Kidney epithelial cell (primary cell): ENCODE measurements around the gene CDRT4. TPM values are rescaled to one million over a fixed set of nuclear protein-coding genes. Genes with fewer than 3 reads are reported as not detected.

ENCODE experiments used
- DNase-seq: peaks from one replicate; pipeline ENCODE4 v3.0.0-alpha.2; 2010; ENCODE audit warnings: low read depth
- H3K27me3 ChIP-seq: 2 replicates; pipeline ENCODE4 v1.6.0; 2011; ENCODE audit warnings: low read length; ENCODE audit not compliant: control insufficient read depth, insufficient read depth
- H3K36me3 ChIP-seq: 2 replicates; pipeline ENCODE4 v1.5.1; 2011; ENCODE audit warnings: low read length; ENCODE audit not compliant: control insufficient read depth, insufficient read depth
- H3K4me3 ChIP-seq: 2 replicates; pipeline ENCODE4 v1.5.1; 2011; ENCODE audit warnings: low read depth, mild to moderate bottlenecking, control low read depth, low read length
- total RNA-seq: library from RNA; depleted of rRNA; stranded (reverse); fragments of >200 nt; gene quantifications from 2 replicates; pipeline ENCODE4 v1.2.3, GENCODE V29; 2015
- TF ChIP-seq, protein P1 (sequence below): IDR thresholded peaks from 2 replicates; pipeline ENCODE4 v1.5.1; 2011; ENCODE audit warnings: mild to moderate bottlenecking, moderate library complexity, low read length, control low read depth, inconsistent platforms; ENCODE audit not compliant: insufficient read depth, poor library complexity, severe bottlenecking

CDRT4 gene
- total RNA-seq, 1 donor from 2014 or later = 3.6 TPM

DNA sequence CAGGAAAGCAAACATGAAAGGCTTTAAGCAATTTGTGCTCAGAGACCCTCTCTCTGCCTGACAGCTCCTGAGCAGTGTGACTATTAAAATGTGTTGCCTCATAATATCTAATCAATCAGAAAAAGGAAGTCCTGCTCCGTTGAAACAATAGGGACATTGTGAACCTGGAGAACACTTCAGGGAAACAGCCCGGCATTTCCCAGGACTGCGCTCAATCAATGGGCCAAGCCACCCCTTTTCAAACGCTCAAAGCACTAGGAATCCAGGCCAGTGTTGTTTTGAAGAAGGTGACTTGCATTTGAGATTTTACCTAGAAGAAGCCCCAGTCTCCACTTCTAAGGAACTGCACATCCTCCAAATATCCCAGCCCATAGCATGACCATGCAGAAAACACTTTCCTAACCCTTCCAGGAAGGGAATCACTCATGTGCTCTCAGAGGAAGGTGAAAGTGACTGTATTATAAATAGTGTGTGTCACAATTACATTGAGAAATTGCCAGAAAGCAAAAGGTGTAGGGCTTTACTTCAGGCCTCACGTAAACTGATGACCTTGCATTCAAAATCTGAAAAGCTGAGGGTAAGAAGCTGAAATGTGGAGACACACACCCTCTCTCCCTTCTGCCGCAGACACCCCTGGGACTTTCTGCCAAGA, 19.4 kb downstream of the CDRT4 start:
- no peak overlapping the region for H3K4me3 ChIP-seq
- no peak for DNase-seq
- H3K27me3 ChIP-seq = no peaks in the 10 kb centered on the region
- H3K36me3 ChIP-seq = no peaks in the 10 kb centered on the region
- TF ChIP-seq, protein P1, sequence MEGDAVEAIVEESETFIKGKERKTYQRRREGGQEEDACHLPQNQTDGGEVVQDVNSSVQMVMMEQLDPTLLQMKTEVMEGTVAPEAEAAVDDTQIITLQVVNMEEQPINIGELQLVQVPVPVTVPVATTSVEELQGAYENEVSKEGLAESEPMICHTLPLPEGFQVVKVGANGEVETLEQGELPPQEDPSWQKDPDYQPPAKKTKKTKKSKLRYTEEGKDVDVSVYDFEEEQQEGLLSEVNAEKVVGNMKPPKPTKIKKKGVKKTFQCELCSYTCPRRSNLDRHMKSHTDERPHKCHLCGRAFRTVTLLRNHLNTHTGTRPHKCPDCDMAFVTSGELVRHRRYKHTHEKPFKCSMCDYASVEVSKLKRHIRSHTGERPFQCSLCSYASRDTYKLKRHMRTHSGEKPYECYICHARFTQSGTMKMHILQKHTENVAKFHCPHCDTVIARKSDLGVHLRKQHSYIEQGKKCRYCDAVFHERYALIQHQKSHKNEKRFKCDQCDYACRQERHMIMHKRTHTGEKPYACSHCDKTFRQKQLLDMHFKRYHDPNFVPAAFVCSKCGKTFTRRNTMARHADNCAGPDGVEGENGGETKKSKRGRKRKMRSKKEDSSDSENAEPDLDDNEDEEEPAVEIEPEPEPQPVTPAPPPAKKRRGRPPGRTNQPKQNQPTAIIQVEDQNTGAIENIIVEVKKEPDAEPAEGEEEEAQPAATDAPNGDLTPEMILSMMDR = no peak

DNA sequence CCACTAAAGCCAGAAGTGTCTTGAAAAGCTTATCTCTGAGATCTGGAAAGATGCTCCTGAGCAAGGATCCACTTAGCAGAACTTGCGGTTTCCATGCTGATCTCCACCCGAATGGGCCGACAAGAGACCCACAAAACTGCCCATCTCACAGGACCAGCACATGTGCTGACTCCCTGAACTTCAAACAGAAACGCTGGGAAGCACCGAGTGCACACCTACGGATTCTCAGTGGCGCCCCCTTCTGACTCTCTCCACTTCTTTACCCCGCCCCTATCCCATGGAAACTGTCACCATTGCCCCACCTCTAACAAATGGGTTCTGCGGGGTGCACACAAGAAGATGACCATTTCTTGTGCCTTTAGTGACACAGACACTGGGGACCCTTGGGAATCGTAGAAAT, 21.4 kb downstream of the CDRT4 start:
- Histone ChIP-seq H3K36me3 (no peaks in the 10 kb centered on the region), H3K27me3 (no peaks in the 10 kb centered on the region), H3K4me3 (no peak overlapping the region)
- no peak for DNase-seq
- TF ChIP-seq, protein P1 = peak; percentile 24

DNA sequence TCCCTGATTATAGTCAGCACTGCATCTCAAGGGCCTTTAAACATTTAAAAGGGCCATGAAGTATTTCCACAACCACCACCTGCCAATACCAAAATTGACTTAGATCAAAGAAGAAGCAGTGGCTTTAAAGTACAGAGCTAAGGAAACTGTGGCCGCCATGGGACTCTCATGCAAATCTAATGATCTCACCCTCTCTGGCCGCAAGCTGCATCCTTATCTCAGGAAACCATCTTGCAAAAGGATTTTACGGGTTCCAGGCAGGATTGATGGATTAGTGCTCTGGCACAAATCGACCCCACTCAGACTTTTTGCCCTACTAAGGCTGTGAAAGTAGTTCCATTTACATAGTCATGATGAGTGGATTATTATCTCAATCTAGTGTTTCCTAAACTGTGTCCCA, 22.6 kb downstream of the CDRT4 start:
- no peaks in the 10 kb centered on the region for H3K27me3 ChIP-seq
- no peaks in the 10 kb centered on the region for H3K36me3 ChIP-seq
- DNase-seq = no peak
- no peak overlapping the region for H3K4me3 ChIP-seq
- TF ChIP-seq, protein P1 = no peak

DNA sequence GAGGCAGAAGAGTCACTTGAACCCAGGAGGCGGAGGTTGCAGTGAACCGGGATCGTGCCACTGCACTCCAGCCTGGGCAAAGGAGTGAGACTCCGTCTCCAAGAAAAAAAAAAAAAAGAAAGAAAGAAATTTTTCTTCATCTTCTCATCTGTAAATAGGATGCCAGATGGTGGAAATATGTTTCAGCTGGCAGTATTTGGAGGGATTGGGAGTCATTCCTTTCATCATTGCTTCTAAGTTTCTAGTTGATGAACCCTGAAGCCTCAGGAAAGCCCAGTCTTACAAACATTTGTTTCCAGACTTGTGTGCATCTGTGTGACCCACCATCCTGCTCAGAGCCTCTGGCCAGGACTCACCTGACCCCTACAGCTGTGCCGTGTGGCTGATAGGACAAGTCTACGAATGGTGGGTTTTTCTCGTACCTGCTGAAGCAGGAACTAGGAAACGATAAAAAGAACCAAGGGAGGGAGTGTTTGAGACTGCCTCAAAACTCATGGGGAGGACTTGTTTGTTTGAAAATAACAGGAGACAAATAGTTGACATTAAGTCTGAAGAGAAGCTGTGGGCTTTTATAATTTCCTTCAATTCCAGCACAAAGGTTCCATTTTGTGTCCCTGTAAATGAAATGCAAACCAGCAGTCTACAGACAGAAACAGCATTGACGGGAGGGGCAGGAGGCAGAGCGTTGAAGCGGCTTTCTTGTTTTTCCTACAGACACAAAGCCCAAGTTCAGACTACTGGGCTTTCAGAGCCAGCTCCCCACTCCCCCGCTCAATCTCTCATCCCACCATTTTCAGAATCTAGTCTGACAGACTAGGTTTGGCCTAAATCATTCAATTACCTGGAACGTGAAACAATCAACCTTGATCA, 24.9 kb downstream of the CDRT4 start:
- DNase-seq = no peak
- H3K4me3 ChIP-seq = no peak overlapping the region
- H3K36me3 ChIP-seq = no peaks in the 10 kb centered on the region
- H3K27me3 ChIP-seq = no peaks in the 10 kb centered on the region
- TF ChIP-seq, protein P1 = no peak

DNA sequence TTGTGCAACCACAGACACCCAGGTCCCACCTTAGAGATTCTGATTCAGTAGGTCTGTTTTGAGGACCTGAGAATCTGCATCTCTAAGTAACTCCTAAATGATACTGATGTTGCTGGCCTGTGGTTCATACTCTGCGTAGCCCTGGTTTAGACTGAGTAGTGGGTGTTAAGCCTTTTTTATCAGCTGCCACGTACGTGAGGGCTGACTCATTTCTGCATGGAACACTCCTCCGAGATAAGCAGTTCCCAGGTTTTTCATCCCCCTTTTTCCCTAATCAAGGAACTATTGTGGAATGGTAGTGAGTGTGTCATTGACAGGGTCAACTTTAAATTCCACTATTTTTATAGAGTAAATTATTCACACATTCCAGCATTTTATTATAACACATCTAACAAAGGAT, 26.1 kb downstream of the CDRT4 start:
- DNase-seq = no peak
- H3K27me3 ChIP-seq = no peaks in the 10 kb centered on the region
- no peak overlapping the region for H3K4me3 ChIP-seq
- no peaks in the 10 kb centered on the region for H3K36me3 ChIP-seq
- TF ChIP-seq, protein P1 = no peak
